ENCODE results near the gene SNX20.

- no peak for TF ChIP-seq POLR2A (IDR thresholded peaks at IDR 0.05; ENCODE audit: low read length)
- TF ChIP-seq GATA1 (IDR thresholded peaks at IDR 0.05; ENCODE audit: low read depth, low read length) = no peak
Measured at GRCh38 chr16:50624449-50624970, 56.6 kb downstream of the SNX20 start.

Measured in erythroblast (primary cell).